ENCODE results near the gene PLPPR1.
"Not testable (repeated sequence)": the region's sequence is repeated elsewhere in the genome, so short reads cannot be mapped to it uniquely, and the experiment has no call there.

The PLPPR1 gene

DNA sequence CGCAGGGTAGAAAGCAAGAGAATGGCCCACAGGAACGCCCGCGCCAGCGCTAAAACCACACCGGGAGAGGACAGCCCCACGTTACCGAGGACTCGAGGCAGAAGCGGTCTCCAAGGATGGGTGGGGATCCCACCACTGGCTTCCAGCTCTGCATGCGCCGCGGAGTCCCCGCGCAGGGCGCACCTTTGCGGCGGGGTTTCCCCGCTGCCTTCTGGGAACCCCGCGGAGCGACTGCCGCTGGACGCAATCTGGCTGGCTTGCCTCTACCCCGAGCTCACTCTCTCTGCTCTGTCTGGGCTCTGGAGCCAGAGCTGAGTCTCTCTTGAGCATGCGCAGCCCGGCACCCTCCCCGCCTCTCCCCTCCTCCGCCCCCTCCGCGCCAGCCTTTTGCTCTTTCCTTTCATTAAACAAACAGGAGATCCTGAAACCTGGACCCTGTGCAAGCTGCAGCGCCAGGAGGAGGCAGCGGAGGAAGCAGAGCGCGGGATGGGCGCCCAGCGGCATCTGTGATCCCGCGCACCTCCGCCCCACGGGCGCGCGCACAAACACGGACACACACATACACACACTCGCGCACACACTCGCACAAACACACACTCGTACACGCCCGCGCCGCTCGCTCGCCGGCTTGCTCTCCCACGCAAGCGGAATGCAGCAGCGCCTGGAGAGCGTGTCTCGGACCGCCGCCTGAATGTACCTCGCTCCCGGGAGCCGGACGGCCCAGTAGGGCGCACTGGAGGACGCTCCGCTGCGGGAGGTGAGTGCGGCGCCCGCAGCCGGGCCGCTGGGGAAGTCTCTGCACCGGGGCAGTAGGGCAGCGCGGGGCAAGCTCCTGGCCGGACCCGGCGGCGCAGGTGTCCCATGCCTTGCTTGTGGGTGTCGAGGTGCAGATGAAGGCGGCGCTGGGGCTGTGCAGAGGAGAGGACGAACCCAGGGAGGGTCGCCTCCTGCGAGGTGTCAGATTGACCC lies at the start of gene PLPPR1:
Gene PLPPR1 (plus strand): TSS at position 382 of the 969 bp plus-strand sequence.
- DNase-seq (ENCODE audit: low read depth in 2 of 2) = no peak

DNA sequence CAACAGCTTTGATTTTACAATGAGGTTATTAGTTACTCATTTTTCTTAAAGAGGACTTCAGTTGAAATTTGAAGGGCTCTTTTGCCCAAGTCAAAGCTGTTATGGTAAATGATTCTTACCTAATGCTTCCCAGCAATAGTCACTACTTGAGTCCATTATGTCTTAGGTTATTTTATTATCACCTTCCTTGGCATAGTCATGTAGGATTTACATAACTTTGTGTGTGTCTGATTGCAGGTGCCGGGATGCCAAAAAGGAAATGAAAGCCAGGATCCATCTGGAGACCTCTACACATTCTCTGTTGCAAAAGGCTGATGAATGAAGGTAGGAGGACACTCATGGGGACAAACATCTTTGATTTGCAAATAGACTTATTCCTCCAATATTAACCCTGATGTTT lies 38.8 kb upstream of the PLPPR1 start:
- no peak for DNase-seq (ENCODE audit: low read depth in 2 of 2)

DNA sequence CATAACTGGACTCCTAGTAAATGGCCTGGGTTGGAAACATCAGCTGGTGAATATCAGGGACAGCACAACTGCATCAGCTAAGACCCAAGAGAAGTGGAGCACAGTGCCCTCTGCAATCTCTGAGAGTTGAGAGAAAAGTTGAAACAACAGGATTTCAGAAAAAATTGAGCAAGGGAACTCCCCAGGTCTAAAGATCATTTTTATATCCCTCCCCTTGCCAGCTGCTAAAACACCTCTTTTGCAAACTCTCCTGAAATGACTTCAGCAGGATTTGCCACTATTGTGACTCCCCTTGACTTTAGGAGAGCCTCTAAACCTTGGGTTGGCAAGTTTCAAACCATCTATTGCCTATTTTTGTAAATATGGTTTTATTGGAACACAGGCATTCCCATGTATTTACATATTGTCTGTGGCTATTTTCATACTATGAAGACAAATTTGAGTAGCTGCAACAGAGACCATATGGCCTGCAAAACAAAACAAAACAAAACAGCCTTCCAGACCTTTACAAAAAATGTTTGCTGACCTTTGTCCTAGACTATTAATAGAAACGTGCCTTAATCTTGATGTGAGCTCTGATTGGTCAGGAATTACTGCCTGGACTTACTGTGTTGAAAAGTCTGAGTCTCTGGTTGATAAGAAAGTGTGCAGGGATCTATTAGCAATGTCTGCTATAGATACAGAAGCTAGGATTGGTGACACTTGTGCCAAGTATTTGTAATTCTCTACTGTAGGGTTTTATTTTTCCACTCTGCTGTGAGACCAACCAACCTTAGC lies 37.7 kb upstream of the PLPPR1 start:
- no peak for DNase-seq (ENCODE audit: low read depth in 2 of 2)

DNA sequence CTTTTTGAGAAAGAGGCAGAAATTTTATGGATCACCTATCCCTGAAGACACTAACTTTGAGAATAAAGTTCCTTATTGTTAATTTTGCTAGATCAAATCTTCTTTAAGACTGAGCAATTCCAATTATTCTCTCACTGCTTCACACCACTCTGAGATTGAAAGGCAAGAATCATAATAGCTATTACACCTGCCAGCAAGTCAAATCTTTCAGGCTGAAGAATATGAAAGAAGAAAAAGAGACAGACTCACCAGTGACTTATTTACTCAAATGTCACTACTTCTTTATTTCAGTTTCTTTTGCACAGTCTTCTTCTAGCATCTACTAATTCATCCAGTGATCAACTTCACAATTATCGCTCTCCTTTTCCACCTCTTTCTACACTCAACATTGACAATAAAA lies 35.9 kb upstream of the PLPPR1 start:
- no peak for DNase-seq (ENCODE audit: low read depth in 2 of 2)

DNA sequence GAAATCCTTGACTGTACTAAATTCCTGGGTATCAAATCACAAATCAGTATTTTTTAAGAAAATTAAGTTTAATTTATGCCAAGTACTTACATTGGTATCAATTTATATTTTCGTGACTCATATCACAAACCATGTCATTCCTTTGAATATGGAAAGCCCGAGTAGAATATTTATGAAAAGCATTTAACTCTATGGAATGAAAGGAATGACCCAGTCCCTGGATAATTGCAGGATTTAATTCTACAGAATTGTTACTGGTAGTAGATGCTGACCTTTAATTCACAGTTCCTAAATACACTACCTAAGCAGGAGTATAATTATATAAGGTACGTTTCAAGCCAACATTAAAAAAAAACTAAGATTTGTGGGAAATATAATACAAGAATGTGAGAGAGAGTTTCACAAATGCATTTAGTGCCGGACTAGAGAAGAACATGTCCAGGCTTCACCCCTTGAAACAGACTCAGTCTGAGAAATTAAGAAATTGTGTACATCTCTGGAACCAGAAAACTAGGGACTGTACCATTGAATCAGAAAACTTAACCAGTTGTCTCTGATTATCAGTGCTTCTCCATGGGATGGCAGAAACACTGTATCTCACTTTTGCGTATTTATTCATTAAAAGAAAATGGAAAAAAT lies 28.5 kb upstream of the PLPPR1 start:
- DNase-seq (ENCODE audit: low read depth in 2 of 2) = no peak

DNA sequence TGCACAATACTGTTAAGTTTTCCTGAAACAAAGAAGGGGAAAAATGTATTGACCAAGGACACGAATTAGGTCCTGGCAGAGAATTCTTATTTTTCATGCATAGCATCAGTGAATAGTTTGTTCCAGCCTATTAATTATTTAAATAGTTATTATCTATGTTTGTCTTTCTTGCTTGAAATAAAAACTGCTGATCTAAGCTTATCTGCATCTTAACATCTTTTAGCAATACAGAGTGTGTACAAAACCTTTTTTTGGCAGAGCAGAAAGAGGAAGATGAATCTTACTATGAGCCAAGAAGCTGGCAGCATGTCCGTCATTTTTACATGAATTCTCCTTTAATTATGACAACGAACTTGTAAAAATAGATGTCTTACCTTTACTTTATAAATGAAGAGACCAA lies 23.3 kb upstream of the PLPPR1 start:
- no peak for DNase-seq (ENCODE audit: low read depth in 2 of 2)

DNA sequence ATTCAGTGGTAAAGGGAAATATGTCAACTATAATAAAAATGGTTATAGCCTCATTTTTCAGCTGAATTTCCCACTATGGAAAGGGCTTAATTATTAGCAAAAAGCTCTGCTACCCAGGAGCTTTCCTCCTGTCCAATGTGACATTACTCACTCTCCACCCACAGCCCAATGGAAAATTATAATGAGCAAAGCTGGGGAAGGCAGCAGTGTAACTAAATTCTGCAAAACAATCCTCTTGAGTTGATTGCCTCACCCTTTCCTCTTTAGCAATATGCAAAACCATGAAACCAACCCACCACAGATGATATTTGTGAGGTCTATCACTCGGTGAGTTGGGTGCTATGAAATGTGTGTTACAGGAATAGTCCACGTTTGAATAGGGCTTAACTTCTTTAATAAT lies 14.0 kb upstream of the PLPPR1 start:
- no peak for DNase-seq (ENCODE audit: low read depth in 2 of 2)

DNA sequence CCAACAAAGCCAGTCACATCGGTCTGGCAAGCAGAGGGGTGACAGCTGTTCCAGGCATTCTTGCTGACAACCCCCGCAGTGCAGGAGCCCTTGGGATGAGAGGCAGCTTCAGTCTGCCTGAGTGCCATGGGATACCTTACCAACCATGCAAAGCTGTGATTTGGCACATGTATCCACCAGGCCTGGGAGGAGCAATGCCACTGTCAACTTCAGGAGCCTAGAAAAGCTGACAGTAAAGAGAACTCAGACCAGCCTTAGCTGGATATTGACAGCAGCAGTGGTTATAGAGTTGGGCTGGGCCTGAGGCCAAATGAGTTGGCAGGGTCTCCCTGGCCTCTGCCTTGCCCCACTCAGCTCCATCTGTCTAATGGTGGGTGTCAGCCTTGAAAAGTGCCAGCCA lies 10.1 kb upstream of the PLPPR1 start:
- DNase-seq (ENCODE audit: low read depth in 2 of 2) = no peak

DNA sequence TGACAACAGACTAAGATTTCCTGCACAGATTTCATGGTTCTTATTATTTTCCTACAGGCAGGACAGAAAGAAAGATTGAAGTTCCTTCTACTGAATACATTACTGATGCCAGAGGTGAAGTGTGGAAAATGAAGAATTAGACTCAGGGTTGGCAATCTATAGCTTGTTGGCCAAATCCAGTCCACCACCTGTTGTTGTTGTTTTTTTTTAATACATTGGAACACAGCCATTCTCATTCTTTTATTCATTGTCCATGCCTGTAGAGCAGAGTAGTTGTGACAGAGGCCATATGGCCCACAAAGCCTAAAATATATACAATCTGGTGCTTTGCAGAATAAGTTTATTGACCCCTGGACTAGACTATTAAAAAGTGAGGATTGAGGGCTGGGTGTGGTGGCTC lies 5.8 kb upstream of the PLPPR1 start:
- no peak for DNase-seq (ENCODE audit: low read depth in 2 of 2)

DNA sequence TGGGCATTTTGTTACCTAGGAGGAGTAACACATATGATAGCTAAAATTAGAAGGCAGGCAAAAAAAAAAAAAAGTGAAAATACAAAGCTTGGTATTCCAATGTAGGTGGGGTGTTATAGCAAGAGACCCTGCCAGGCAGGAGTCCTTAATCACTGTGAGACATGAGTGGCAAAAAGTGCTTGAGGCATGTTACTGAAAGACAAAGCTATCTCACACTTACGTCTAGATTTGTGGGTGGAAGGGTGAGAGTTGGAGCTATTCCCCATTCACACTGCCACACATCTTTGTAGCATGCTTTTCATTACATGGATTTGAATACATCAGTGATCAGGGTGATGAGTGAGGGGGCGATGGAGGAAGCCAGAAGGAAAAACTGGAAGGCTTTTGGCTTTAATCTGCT lies 2.6 kb upstream of the PLPPR1 start:
- no peak for DNase-seq (ENCODE audit: low read depth in 2 of 2)

DNA sequence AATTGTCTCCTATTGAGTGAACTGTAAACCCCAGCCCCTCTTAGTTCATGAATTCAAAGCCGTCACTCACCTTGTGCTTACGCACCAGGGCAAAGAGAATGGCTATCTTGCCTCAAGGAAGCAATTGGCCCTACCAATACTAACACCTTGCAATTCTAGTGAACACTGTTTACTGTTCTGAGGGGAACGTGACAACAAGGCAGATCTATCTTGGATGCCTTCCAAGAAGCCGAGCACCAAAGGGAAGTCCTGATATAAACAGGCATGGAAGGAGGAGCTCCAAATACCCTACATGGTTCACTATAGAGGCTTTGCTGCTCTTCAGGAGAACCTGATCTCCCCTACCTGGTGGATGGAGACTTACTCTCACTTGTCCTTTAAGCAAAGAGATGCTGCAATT lies 1.7 kb upstream of the PLPPR1 start:
- DNase-seq (ENCODE audit: low read depth in 2 of 2) = no peak

DNA sequence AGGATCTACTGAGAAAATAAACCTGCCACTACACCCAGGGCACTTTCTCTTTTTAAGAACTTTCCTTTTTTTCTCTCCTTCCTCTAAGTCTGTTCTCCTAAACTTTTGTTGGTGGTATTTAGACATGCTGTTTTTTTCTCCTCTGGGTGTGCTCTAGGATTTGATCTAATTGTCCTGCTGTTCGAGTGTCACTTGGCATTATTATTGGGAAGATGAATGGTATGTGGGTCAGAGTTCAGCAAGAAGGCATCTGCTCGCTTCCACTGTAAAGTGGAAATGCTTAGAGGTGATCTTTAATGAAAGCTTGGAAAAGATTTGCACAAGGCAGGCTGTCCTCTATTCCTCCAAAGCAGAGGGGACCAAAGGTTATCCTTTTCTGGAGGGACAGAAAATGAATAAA lies 1.3 kb upstream of the PLPPR1 start:
- no peak for DNase-seq (ENCODE audit: low read depth in 2 of 2)

DNA sequence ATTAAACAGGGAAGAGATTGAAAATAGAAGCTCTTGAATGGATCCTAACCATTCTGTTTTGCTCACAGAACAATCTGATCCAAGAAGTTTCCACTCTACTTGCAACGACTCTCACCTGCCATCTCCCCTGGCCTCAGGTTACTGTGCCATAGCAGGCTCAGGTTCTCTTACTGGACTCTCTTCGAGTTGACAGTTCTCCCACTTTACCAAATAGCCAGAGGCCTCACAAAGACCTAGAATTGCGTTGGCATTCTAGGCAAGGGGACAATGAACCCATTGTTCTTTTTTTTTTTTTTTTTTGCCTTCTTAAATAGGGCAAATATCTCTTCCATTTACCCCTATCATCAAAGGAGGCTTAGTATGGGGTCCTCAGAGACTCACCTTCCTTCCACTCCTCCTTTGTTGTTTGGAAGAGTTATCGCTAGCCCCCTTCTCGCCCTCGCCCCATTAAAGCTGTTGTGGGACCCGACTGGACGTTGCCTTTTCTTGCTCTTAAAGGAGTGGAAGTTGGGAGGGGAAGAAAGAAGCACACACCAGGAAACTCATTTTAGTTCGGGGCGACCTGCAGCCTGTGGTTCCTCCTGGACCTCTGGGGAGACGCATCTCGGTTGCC lies 688 bp upstream of the PLPPR1 start:
- no peak for DNase-seq (ENCODE audit: low read depth in 2 of 2)

DNA sequence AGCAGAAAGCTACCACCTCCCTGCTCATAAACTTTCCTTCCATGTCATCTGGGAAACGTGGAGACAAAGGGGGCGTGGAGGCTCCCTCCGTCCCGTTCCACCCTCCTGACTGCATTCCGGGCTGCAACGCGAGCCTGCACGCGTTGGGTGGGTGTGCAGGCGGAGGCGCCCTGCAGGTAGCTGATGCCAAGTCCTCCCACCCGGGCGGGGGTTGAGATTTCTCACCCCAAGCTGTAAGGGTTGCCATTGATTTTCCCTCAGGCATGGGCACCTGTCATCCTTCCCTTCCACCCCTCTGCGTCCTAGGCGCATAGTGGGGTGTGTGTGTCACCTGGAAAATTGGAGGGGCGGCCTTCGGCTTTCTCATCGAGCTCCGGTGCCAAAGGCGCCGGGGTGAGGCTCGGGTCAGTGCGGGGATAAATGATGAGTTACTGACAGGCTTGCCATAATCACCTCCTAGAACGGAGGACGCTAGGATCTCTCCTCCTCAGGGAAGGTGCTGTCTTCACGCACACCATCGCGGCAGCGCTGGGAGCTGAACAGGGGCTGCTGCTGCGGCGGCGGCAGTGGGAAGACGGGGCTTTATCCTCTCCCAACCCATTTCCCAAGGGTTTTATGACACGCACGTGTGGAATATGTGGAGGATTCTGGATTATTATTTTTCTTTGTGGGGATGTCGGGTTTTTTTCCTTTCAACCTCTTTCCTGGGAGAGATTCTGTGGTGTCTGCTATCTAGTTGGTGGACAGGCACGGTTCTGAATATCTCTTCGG lies 973 bp downstream of the PLPPR1 start:
- DNase-seq (ENCODE audit: low read depth in 2 of 2) = no peak

DNA sequence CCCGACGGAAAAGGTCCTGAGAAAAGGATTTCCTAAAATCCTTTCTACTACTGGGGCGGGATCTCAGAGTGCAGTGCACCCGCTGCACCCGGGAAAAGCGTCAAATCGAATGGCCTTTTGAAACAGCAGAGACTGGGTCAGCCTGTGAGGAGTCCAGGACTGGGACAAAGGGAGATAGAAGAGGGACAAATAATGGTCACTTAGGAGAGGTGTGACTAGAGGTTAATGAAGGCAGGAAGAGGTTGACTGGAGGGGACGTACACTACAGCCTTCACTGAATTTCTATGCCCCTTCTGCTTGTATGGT lies 1.5 kb downstream of the PLPPR1 start:
- no peak for DNase-seq (ENCODE audit: low read depth in 2 of 2)

DNA sequence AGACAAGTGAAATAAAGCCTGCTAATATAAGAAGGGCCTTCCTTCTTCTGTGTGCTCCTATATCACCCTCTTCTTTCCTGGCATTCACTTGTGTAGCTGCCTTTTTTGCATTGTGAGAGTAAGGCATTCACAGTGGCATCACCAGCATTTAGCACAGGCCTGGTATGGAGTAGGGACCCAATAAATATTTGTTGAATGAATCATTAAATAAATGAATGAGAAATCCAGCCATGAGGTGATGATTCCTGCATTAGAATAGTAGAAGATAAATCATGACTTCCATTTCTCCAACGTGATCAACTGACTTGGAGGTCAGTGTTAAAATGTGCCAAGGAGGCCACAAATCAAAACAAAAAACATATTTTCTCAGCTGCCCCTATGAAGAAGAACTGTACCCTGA lies 3.9 kb downstream of the PLPPR1 start:
- DNase-seq (ENCODE audit: low read depth in 2 of 2) = no peak

DNA sequence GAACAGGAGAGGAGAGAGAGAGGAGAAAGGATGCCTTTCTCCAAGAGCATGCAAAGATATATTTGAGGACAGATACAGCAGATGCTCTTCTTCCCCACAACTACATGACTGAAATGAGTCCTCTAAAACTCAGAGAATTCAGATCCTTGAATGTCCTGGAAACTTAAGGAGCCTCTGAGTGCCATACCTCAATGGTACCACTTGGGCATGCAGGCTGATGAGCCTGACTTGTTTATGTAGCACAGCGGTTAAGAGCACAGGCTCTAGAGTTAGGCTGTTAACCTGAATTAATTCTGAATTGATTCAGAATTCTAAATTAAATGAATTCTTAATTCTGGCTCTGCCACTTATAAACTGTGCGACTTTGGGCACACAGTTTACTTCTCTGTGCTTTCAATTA lies 5.7 kb downstream of the PLPPR1 start:
- DNase-seq (ENCODE audit: low read depth in 2 of 2) = no peak

DNA sequence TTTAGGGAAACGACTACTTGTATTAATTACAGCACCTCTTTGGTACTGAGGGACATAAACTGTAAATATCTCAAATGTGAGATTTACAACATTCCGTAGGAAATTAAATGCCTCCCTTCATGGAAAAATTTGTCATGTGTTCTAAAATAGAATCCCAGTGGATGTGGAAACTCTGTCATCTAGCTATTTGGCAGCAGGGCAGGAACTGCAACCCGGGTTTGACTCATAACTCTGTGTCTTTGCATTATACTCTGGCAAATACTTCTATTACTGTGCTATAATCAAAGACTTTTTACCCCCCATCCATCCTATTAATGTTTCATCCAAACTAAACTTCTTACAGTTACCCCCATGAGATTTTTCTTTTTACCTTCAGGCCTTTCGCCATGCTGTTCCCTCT lies 6.6 kb downstream of the PLPPR1 start:
- DNase-seq (ENCODE audit: low read depth in 2 of 2) = no peak

DNA sequence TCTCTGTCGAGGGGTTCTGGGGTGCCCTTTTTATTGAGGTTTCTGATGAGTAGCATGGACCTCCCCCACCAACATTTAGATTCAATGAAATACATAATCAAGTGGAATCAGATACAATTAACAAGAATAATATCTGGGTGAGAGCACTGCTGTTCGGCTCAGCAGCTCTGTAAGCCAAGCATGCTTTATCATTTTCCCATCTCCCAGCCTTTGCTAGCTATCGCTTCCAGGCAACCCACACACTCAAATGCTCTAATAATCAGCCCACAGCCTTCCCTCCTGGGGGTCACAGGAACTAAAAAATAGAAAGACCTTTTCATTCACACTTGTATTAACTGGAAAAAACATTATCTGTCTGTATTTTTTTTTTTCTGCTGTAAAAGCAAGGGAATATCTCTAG lies 8.9 kb downstream of the PLPPR1 start:
- DNase-seq (ENCODE audit: low read depth in 2 of 2) = no peak

DNA sequence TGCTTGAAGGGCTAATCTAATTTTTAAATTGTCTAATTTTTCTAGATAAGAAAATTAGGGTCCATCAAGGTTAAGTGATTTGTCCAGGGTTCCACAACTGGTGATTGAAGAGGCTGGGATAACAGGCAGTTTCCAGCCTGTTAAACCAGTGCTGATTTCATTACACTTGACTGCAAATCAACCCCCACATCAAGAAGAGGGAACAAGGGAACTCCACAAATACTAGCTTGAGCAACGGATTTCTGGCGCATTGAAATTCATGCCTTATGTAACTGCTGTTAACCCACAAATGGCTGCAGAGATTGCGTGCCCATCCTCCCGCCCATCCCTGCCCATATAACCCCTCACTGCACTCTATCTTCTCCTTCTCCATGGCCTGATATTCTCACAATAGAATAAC lies 10.0 kb downstream of the PLPPR1 start:
- no peak for DNase-seq (ENCODE audit: low read depth in 2 of 2)

DNA sequence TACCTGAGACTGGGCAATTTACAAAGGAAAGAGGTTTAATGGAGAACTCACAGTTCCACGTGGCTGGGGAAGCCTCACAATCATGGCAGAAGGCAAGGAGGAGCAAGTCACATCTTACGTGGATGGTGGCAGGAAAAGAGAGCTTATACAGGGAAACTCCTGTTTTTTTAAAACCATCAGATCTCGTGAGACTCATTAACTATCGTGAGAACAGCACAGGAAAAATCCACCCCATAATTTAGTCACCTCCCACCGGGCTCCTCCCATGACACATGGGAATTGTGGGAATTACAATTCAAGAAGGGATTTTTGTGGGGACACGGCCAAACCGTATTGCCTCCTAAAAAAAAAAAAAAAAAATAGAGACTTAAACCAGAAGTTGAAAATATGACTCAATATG lies 11.1 kb downstream of the PLPPR1 start:
- not testable (repeated sequence) for DNase-seq (ENCODE audit: low read depth in 2 of 2)

All from stimulated activated CD4-positive, alpha-beta T cell treated with anti-CD3 and anti-CD28 coated beads, Interleukin-1b, Interleukin-23, amount 100 ng/mL, for 1 hour (primary cell).